K562 (cell line): ENCODE results near the gene TMEM11. TPM values are rescaled to one million over a fixed set of nuclear protein-coding genes. Genes with fewer than 3 reads are reported as not detected.

Experiments used
- ATAC-seq: fragments of 200-7000 bp; cut with Tn5 transposase; 3 replicates; pipeline ENCODE4 v1.9.1; 2020; ENCODE audit warnings: moderate library complexity
- BruUV-seq: library from RNA; stranded (reverse); fragments of 400-500 nt; replicated peaks from 2 replicates; lab custom pipeline; 2021; lab: Mats Ljungman, UMichigan
- CTCF ChIA-PET: fragments of 300-600 bp; formaldehyde crosslinking; extraction: SDS; loops from one replicate; lab custom pipeline; 2021; ENCODE audit warnings: low intra/inter-chr PET ratio; lab: Yijun Ruan, JAX
- POLR2A ChIA-PET: fragments of 300-600, 350-650 bp; sonication (Branson Sonifier 250); formaldehyde crosslinking; extraction: SDS; loops from one replicate; lab custom pipeline; 2021; ENCODE audit warnings: antibody characterized with exemption, inconsistent platforms; lab: Yijun Ruan, JAX
- DNase-seq, 4 experiments: peaks; one replicate each; pipeline versions ENCODE4 v3.0.0 to v3.0.0-alpha.2; 2011 to 2018; ENCODE audit warnings: low spot score in 3 of 4, mixed read lengths in 3 of 4; ENCODE audit errors: extremely low read depth in 1 of 4
- FAIRE-seq: peaks from 2 replicates; lab custom pipeline; 2011; peaks lifted over from hg19 to GRCh38; lab: Jason Lieb, UNC
- H2AFZ ChIP-seq: 2 replicates; pipeline ENCODE4 v1.6.0; 2011; ENCODE audit warnings: low read depth, low read length, control low read depth, inconsistent platforms
- H3K27ac ChIP-seq: fragments of 200-600 bp; 3 replicates; pipeline ENCODE4 v1.8.0; 2011; ENCODE audit warnings: low read depth, mild to moderate bottlenecking, control low read depth, inconsistent platforms, low read length, moderate library complexity, mixed read lengths; ENCODE audit errors: extremely low read depth
- H3K27me3 ChIP-seq, 2 experiments: fragments of 300-600 bp in 1 of 2; 2 replicates in 1 of 2; 3 replicates in 1 of 2; pipeline versions ENCODE4 v1.6.0 to v1.8.0; 2011; ENCODE audit warnings: inconsistent platforms in 2 of 2, low read length in 2 of 2, mild to moderate bottlenecking in 1 of 2, mixed read lengths in 1 of 2, moderate library complexity in 1 of 2; ENCODE audit not compliant: control insufficient read depth in 2 of 2, insufficient read depth in 2 of 2
- H3K36me3 ChIP-seq: fragments of 300-600 bp; 3 replicates; pipeline ENCODE4 v1.8.0; 2011; ENCODE audit warnings: mild to moderate bottlenecking, low read length, inconsistent platforms; ENCODE audit not compliant: control insufficient read depth, insufficient read depth
- H3K4me1 ChIP-seq, 2 experiments: fragments of 200-600 bp in 1 of 2; replicated peaks in 1 of 2; 2 replicates in 1 of 2; 3 replicates in 1 of 2; pipeline versions ENCODE4 v1.5.1 to v1.8.0; 2011; ENCODE audit warnings: inconsistent platforms in 2 of 2, low read length in 2 of 2, mild to moderate bottlenecking in 1 of 2, mixed read lengths in 1 of 2, moderate library complexity in 1 of 2; ENCODE audit not compliant: control insufficient read depth in 2 of 2, insufficient read depth in 2 of 2
- H3K4me2 ChIP-seq: 2 replicates; pipeline ENCODE4 v1.6.1; 2011; ENCODE audit warnings: low read length, control low read depth, inconsistent platforms, mixed read lengths; ENCODE audit not compliant: insufficient read depth
- H3K4me3 ChIP-seq: fragments of 200-600 bp; sonication (generic), shearing (Covaris generic); 2 replicates; pipeline ENCODE4 v1.5.1; 2016; ENCODE audit warnings: control low read depth, inconsistent platforms
- H3K79me2 ChIP-seq: fragments of 200-600 bp; 3 replicates; pipeline ENCODE4 v1.8.0; 2011; ENCODE audit warnings: low read length, inconsistent platforms; ENCODE audit not compliant: control insufficient read depth, insufficient read depth
- H3K9ac ChIP-seq, 2 experiments: 2 replicates each; pipeline versions ENCODE4 v1.6.0 to v1.6.1; 2011; ENCODE audit warnings: low read depth in 2 of 2, low read length in 2 of 2, control low read depth in 1 of 2, inconsistent platforms in 1 of 2, mild to moderate bottlenecking in 1 of 2, mixed read lengths in 1 of 2; ENCODE audit not compliant: insufficient read depth in 1 of 2
- H3K9me1 ChIP-seq: one replicate; pipeline ENCODE4 v1.6.0; 2011; ENCODE audit warnings: inconsistent platforms, mild to moderate bottlenecking, low read length, moderate library complexity; ENCODE audit not compliant: control insufficient read depth, insufficient read depth
- H3K9me3 ChIP-seq: replicated peaks from 2 replicates; pipeline ENCODE4 v1.5.1; 2011; ENCODE audit warnings: low read depth, low read length, inconsistent platforms; ENCODE audit not compliant: control insufficient read depth, insufficient read depth
- H4K20me1 ChIP-seq: replicated peaks from 2 replicates; pipeline ENCODE4 v1.6.1; 2011; ENCODE audit warnings: low read length, inconsistent platforms, mixed read lengths; ENCODE audit not compliant: control insufficient read depth, insufficient read depth
- FOSL1 ChIP-seq: fragments of 200-800 bp; sonication (Bioruptor generic); conservative IDR thresholded peaks from 2 replicates; pipeline ENCODE4 v1.6.1; 2016; ENCODE audit warnings: missing genetic modification characterization, missing compliant biosample characterization
- FUS ChIP-seq: fragments of 200-400 bp; formaldehyde crosslinking; optimal IDR thresholded peaks from 2 replicates; pipeline ENCODE3; 2017; ENCODE audit warnings: low read depth, low read length
- HSF4 ChIP-seq: fragments of 250-450 bp; sonication (Bioruptor Pico); IDR thresholded peaks from 2 replicates; pipeline ENCODE4 v2.1.2; 2022; ENCODE audit warnings: mild to moderate bottlenecking, moderate library complexity, borderline replicate concordance
- MYBL2 ChIP-seq, 2 experiments: fragments of 450-650 bp in 1 of 2; sonication (generic) in 1 of 2; formaldehyde crosslinking in 1 of 2; IDR thresholded peaks; 2 replicates each; pipeline versions ENCODE4 v1.6.1 to v1.8.1; 2017 to 2022; ENCODE audit warnings: borderline replicate concordance in 1 of 2, inconsistent platforms in 1 of 2, low read depth in 1 of 2, mild to moderate bottlenecking in 1 of 2, missing genetic modification reagents in 1 of 2, moderate library complexity in 1 of 2
- NFXL1 ChIP-seq: fragments of 450-650 bp; formaldehyde crosslinking; IDR thresholded peaks from 2 replicates; pipeline ENCODE4 v1.4.0; 2021; ENCODE audit warnings: mild to moderate bottlenecking
- PHF20 ChIP-seq: fragments of 450-650 bp; IDR thresholded peaks from 2 replicates; pipeline ENCODE4 v1.6.1; 2018; ENCODE audit not compliant: partially characterized antibody
- RBM22 ChIP-seq: fragments of 200-400 bp; formaldehyde crosslinking; IDR thresholded peaks from 2 replicates; pipeline ENCODE4 v1.6.1; 2018; ENCODE audit warnings: low read length, low read depth; ENCODE audit not compliant: poor library complexity, severe bottlenecking
- TGIF2 ChIP-seq: sonication (generic); formaldehyde crosslinking; IDR thresholded peaks from 2 replicates; pipeline ENCODE4 v1.8.1; 2022; ENCODE audit warnings: mild to moderate bottlenecking, missing genetic modification reagents, moderate library complexity
- XRCC3 ChIP-seq: fragments of 450-650 bp; IDR thresholded peaks from 2 replicates; pipeline ENCODE4 v1.6.1; 2017; ENCODE audit warnings: mild to moderate bottlenecking, moderate library complexity
- ZNF133 ChIP-seq: fragments of 250-450 bp; sonication (Bioruptor Pico); IDR thresholded peaks from 2 replicates; pipeline ENCODE4 v1.4.0; 2020; ENCODE audit warnings: mild to moderate bottlenecking
- WGBS: fragments of 100-300 bp; shearing (Covaris generic); methylation state at CpG from one replicate; pipeline ENCODE4 v1.1.6; 2016; ENCODE audit warnings: low coverage, mixed read lengths; ENCODE audit not compliant: insufficient coverage; ENCODE audit errors: missing lambda C conversion rate; 5-methylcytosine and 5-hydroxymethylcytosine counted together
- in situ Hi-C: fragments of 300-500 bp; cut with MboI; formaldehyde crosslinking; loops from 4 replicates; pipeline ENCODE4 v1.15.0; 2018; ENCODE audit warnings: inconsistent platforms, mixed read lengths
- intact Hi-C: fragments of 100-400 bp; cut with micrococcal nuclease; formaldehyde crosslinking; loops from 2 replicates; pipeline ENCODE4 v1.14.2; 2022
- polyA plus RNA-seq, 8 experiments: library from polyadenylated mRNA; depleted of rRNA in 4 of 8; stranded (reverse) in 5 of 8; unstranded in 3 of 8; fragments of >200 nt; fragmentation: Nextera tagmentation in 2 of 8; fragmentation: Illumina TruSeq in 1 of 8; extraction: Ambion mirVana in 2 of 8; extraction: Trizol in 1 of 8; gene quantifications; 2 replicates each; pipeline versions ENCODE4 v1.2.1 to v1.2.3, GENCODE V29; 2011 to 2014; ENCODE audit warnings: inconsistent platforms in 1 of 8, missing spikeins in 1 of 8
- total RNA-seq, 7 experiments: library from RNA; depleted of rRNA in 6 of 7; stranded (reverse); fragments of >200 nt in 6 of 7; fragmentation: Illumina TruSeq in 2 of 7; extraction: Trizol in 2 of 7; gene quantifications; 2 replicates each; pipeline versions ENCODE4 v1.2.1 to v1.2.3, GENCODE V29; 2011 to 2021; ENCODE audit warnings: low replicate concordance in 1 of 7
- TF ChIP-seq, protein P1 (sequence below), 2 experiments: fragments of 450-650 bp in 1 of 2; sonication (generic) in 1 of 2; formaldehyde crosslinking in 1 of 2; IDR thresholded peaks; 2 replicates each; pipeline versions ENCODE4 v1.7.1 to v1.9.0; 2016 to 2022; ENCODE audit warnings: inconsistent platforms in 1 of 2, mild to moderate bottlenecking in 1 of 2, missing genetic modification reagents in 1 of 2
- TF ChIP-seq, protein P2 (sequence below): sonication (generic); IDR thresholded peaks from 2 replicates; pipeline ENCODE4 v1.6.1; 2016

The TMEM11 gene
- total and polyA plus RNA-seq, 9 of the 15 experiments (the other 6 are each of a cell fraction or from before 2014, with no cell fraction given) = 12.0 to 40.7 (median 30.0) TPM

DNA sequence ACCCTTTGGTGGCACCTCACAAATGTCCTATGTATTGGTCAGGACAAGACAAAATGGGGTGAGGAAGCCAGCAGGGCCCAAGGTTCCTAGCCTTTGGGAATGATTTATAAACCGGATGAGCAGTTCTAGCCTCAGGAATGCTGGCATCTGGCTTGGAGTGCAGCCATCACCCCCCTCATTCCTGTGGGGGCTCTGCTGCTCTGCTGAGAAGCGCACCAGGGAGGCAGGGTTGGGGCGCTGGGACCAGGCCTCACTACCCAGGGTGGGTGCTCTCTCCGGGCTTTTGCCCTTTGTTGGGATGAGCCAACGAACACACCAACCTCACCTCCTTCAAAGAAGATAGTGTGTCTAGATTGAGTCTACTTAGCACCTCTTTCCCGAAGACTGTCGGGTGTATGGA, 39.2 kb downstream of the TMEM11 start:
- no peak for FAIRE-seq
- TF ChIP-seq XRCC3 (no peak), ZNF133 (CRISPR knock-in tag) (no peak), TGIF2 (CRISPR knock-in tag) (no peak), MYBL2 (IDR thresholded peaks at IDR 0.05; ENCODE audit: low read depth) (no peak), MYBL2 (CRISPR knock-in tag; IDR thresholded peaks at IDR 0.05; ENCODE audit: borderline replicate concordance) (no peak), HSF4 (no peak), RBM22 (no peak), PHF20 (no peak), NFXL1 (no peak), FOSL1 (tag) (no peak), FUS (no peak)
- TF ChIP-seq, protein P1, sequence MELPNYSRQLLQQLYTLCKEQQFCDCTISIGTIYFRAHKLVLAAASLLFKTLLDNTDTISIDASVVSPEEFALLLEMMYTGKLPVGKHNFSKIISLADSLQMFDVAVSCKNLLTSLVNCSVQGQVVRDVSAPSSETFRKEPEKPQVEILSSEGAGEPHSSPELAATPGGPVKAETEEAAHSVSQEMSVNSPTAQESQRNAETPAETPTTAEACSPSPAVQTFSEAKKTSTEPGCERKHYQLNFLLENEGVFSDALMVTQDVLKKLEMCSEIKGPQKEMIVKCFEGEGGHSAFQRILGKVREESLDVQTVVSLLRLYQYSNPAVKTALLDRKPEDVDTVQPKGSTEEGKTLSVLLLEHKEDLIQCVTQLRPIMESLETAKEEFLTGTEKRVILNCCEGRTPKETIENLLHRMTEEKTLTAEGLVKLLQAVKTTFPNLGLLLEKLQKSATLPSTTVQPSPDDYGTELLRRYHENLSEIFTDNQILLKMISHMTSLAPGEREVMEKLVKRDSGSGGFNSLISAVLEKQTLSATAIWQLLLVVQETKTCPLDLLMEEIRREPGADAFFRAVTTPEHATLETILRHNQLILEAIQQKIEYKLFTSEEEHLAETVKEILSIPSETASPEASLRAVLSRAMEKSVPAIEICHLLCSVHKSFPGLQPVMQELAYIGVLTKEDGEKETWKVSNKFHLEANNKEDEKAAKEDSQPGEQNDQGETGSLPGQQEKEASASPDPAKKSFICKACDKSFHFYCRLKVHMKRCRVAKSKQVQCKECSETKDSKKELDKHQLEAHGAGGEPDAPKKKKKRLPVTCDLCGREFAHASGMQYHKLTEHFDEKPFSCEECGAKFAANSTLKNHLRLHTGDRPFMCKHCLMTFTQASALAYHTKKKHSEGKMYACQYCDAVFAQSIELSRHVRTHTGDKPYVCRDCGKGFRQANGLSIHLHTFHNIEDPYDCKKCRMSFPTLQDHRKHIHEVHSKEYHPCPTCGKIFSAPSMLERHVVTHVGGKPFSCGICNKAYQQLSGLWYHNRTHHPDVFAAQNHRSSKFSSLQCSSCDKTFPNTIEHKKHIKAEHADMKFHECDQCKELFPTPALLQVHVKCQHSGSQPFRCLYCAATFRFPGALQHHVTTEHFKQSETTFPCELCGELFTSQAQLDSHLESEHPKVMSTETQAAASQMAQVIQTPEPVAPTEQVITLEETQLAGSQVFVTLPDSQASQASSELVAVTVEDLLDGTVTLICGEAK (IDR thresholded peaks at IDR 0.05) = no peak
- TF ChIP-seq, protein P1 (CRISPR knock-in tag; IDR thresholded peaks at IDR 0.05) = no peak
- TF ChIP-seq, protein P2, sequence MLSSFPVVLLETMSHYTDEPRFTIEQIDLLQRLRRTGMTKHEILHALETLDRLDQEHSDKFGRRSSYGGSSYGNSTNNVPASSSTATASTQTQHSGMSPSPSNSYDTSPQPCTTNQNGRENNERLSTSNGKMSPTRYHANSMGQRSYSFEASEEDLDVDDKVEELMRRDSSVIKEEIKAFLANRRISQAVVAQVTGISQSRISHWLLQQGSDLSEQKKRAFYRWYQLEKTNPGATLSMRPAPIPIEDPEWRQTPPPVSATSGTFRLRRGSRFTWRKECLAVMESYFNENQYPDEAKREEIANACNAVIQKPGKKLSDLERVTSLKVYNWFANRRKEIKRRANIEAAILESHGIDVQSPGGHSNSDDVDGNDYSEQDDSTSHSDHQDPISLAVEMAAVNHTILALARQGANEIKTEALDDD = no peak

More for the DNA sequence above, 39.2 kb downstream of the TMEM11 start:
- no peaks in the 10 kb centered on the region for H3K79me2 ChIP-seq
- no peaks in the 10 kb centered on the region for H3K27me3 ChIP-seq
- no peak for DNase-seq
- H4K20me1 ChIP-seq = no peaks in the 10 kb centered on the region
- H3K9me1 ChIP-seq = no peaks in the 10 kb centered on the region
- no peak overlapping the region for H3K4me2 ChIP-seq
- peaks cover 0 to 9% of the 10 kb centered on the region in 2 experiments; a peak in 2 of 5 replicates for H3K4me1 ChIP-seq
- in situ Hi-C loops (no loop called here), intact Hi-C loops (no loop called here)
- no TSS peak for BruUV-seq
- H2AFZ ChIP-seq = no peak overlapping the region
- peaks cover 17% of the 10 kb centered on the region; the same call in 2 of the 3 replicates for H3K36me3 ChIP-seq
- H3K9ac ChIP-seq = peak overlapping the region in 1 of 2 experiments; percentile 17; a peak in 2 of 4 replicates
- ATAC-seq = no peak
- H3K27ac ChIP-seq = no peak overlapping the region
- WGBS = 77% methylated on average over 3 of the region's 7 CpGs
- ChIA-PET CTCF (no interaction called here), POLR2A (no interaction called here)
- H3K9me3 ChIP-seq = no peaks in the 10 kb centered on the region
- no peak overlapping the region for H3K4me3 ChIP-seq
